GM12878 (cell line): ENCODE data around the gene TMEM181. TPM values are rescaled to one million over a fixed set of nuclear protein-coding genes. Genes with fewer than 3 reads are reported as not detected.

ENCODE experiments used
- ATAC-seq: fragments of 200-7000 bp; cut with Tn5 transposase; 3 replicates; pipeline ENCODE4 v1.9.1; 2020; ENCODE audit warnings: mild to moderate bottlenecking, moderate library complexity
- BruUV-seq: library from RNA; stranded (reverse); fragments of 400-500 nt; replicated peaks from 2 replicates; lab custom pipeline; 2021; lab: Mats Ljungman, UMichigan
- CTCF ChIA-PET: fragments of 300-600 bp; sonication (Branson Sonifier 250); formaldehyde crosslinking; extraction: SDS; loops from one replicate; lab custom pipeline; 2021; ENCODE audit warnings: inconsistent platforms; lab: Yijun Ruan, JAX
- POLR2A ChIA-PET: fragments of 350-600 bp; formaldehyde crosslinking; extraction: SDS; loops from one replicate; lab custom pipeline; 2021; ENCODE audit warnings: inconsistent platforms; lab: Charles Lee
- RAD21 ChIA-PET: fragments of 300-600 bp; sonication (Branson Sonifier 250); formaldehyde crosslinking; loops from one replicate; lab custom pipeline; 2023; ENCODE audit warnings: antibody characterized with exemption; ENCODE audit not compliant: unreplicated experiment; lab: Charles Lee
- SMC1A ChIA-PET: fragments of 300-600 bp; sonication (Branson Sonifier 250); formaldehyde crosslinking; loops from one replicate; lab custom pipeline; 2023; ENCODE audit not compliant: unreplicated experiment, uncharacterized antibody; lab: Charles Lee
- DNase-seq: peaks from one replicate; pipeline ENCODE4 v3.0.0-alpha.2; 2011; ENCODE audit warnings: low read depth, low spot score
- FAIRE-seq: peaks from 3 replicates; lab custom pipeline; 2011; peaks lifted over from hg19 to GRCh38; lab: Jason Lieb, UNC
- H2AFZ ChIP-seq: 2 replicates; pipeline ENCODE4 v1.6.0; 2011; ENCODE audit warnings: low read depth, low read length, control low read depth; ENCODE audit not compliant: control insufficient read depth
- H3K27ac ChIP-seq: 2 replicates; pipeline ENCODE4 v1.5.1; 2011; ENCODE audit warnings: control low read depth; ENCODE audit not compliant: control insufficient read depth, insufficient read depth
- H3K27me3 ChIP-seq, 2 experiments: replicated peaks in 1 of 2; 2 replicates each; pipeline versions ENCODE4 v1.6.0 to v1.6.1; 2011; ENCODE audit warnings: low read length in 1 of 2; ENCODE audit not compliant: control insufficient read depth in 2 of 2, insufficient read depth in 2 of 2
- H3K36me3 ChIP-seq, 2 experiments: 2 replicates each; pipeline ENCODE4 v1.5.1; 2011; ENCODE audit warnings: low read length in 1 of 2; ENCODE audit not compliant: control insufficient read depth in 2 of 2, insufficient read depth in 2 of 2
- H3K4me1 ChIP-seq: 2 replicates; pipeline ENCODE4 v1.6.1; 2011; ENCODE audit warnings: mild to moderate bottlenecking, low read length, moderate library complexity, mixed read lengths; ENCODE audit not compliant: control insufficient read depth, insufficient read depth
- H3K4me2 ChIP-seq: 2 replicates; pipeline ENCODE4 v1.6.0; 2011; ENCODE audit warnings: control low read depth; ENCODE audit not compliant: control insufficient read depth, insufficient read depth
- H3K4me3 ChIP-seq: fragments of 200-600 bp; sonication (generic); 2 replicates; pipeline ENCODE4 v1.5.1; 2016
- H3K79me2 ChIP-seq: 2 replicates; pipeline ENCODE4 v1.6.0; 2011; ENCODE audit warnings: low read length; ENCODE audit not compliant: control insufficient read depth, insufficient read depth
- H3K9ac ChIP-seq: 2 replicates; pipeline ENCODE4 v1.8.0; 2011; ENCODE audit warnings: low read length, control low read depth, mixed read lengths; ENCODE audit not compliant: control insufficient read depth, insufficient read depth
- H3K9me3 ChIP-seq: replicated peaks from 3 replicates; pipeline ENCODE4 v1.5.1; 2011; ENCODE audit warnings: mild to moderate bottlenecking, low read length; ENCODE audit not compliant: control insufficient read depth, insufficient read depth
- H4K20me1 ChIP-seq: 2 replicates; pipeline ENCODE4 v1.6.0; 2011; ENCODE audit not compliant: control insufficient read depth, insufficient read depth
- BCL3 ChIP-seq: IDR thresholded peaks from 2 replicates; pipeline ENCODE4 v1.6.1; 2011; ENCODE audit warnings: borderline replicate concordance, low read depth, mild to moderate bottlenecking, moderate library complexity, low read length; ENCODE audit not compliant: insufficient read depth, poor library complexity, severe bottlenecking
- CUX1 ChIP-seq: IDR thresholded peaks from 2 replicates; pipeline ENCODE4 v1.6.1; 2012; ENCODE audit warnings: improper control_type of control experiment, low read depth, low read length; ENCODE audit not compliant: insufficient replicate concordance
- JUNB ChIP-seq: IDR thresholded peaks from 2 replicates; pipeline ENCODE4 v1.6.1; 2016; ENCODE audit warnings: antibody characterized with exemption, mild to moderate bottlenecking
- MTA2 ChIP-seq: fragments of 450-650 bp; IDR thresholded peaks from 2 replicates; pipeline ENCODE4 v1.6.1; 2016; ENCODE audit warnings: low read depth, mild to moderate bottlenecking, moderate library complexity
- NFXL1 ChIP-seq: fragments of 450-650 bp; IDR thresholded peaks from 2 replicates; pipeline ENCODE4 v1.6.1; 2017; ENCODE audit warnings: antibody characterized with exemption, mild to moderate bottlenecking, borderline replicate concordance
- POLR2A ChIP-seq: IDR thresholded peaks from 2 replicates; pipeline ENCODE4 v1.6.1; 2011; ENCODE audit warnings: low read depth, mild to moderate bottlenecking, low read length
- RUNX3 ChIP-seq: IDR thresholded peaks from 2 replicates; pipeline ENCODE4 v1.6.1; 2012; ENCODE audit warnings: low read length, inconsistent platforms
- SMAD1 ChIP-seq: fragments of 450-650 bp; IDR thresholded peaks from 2 replicates; pipeline ENCODE4 v1.6.1; 2018; ENCODE audit warnings: mild to moderate bottlenecking, low read depth; ENCODE audit not compliant: partially characterized antibody
- WGBS: methylation state at CpG from one replicate; pipeline ENCODE4 v1.1.6; 2016; ENCODE audit warnings: low lambda C conversion rate; ENCODE audit not compliant: insufficient replicate concordance, insufficient coverage; ENCODE audit errors: missing lambda C conversion rate; 5-methylcytosine and 5-hydroxymethylcytosine counted together
- in situ Hi-C: fragments of 300-500 bp; cut with MboI; formaldehyde crosslinking; loops from 9 replicates; pipeline ENCODE4 v1.14.3; 2018; ENCODE audit warnings: mixed read lengths
- intact Hi-C: fragments of 100-400 bp; cut with micrococcal nuclease; formaldehyde crosslinking; loops from one replicate; pipeline ENCODE4 v1.14.2; 2022; ENCODE audit not compliant: unreplicated experiment
- polyA plus RNA-seq, 11 experiments: library from polyadenylated mRNA; depleted of rRNA in 4 of 11; unstranded in 6 of 11; stranded (reverse) in 5 of 11; fragments of >200 nt; fragmentation: Nextera tagmentation in 4 of 11; fragmentation: Illumina TruSeq in 1 of 11; extraction: Ambion mirVana in 4 of 11; extraction: Trizol in 1 of 11; gene quantifications; 1 replicate in 1 of 11; 2 replicates in 10 of 11; pipeline versions ENCODE4 v1.2.1 to v1.2.3, GENCODE V29; 2011 to 2016; ENCODE audit warnings: inconsistent platforms in 2 of 11, missing spikeins in 2 of 11, low read depth in 1 of 11
- total RNA-seq, 4 experiments: library from RNA; depleted of rRNA in 3 of 4; stranded (reverse); fragments of >200 nt in 3 of 4; fragmentation: Illumina TruSeq in 1 of 4; extraction: Trizol in 1 of 4; gene quantifications; 2 replicates each; pipeline versions ENCODE4 v1.2.1 to v1.2.3, GENCODE V29; 2013 to 2021

TMEM181 gene
- total and polyA plus RNA-seq, 10 of the 15 experiments (the other 5 are each of a cell fraction or from before 2014, with no cell fraction given): 1.5 to 7.9 (median 5.2) TPM

- no TSS peak for BruUV-seq
- no peak for ATAC-seq
Measured at GRCh38 chr6:158677906-158678578, 118.2 kb downstream of the TMEM181 start.

GRCh38 chr6:158680015-158680414 is 120.1 kb downstream of the TMEM181 start:
- Histone ChIP-seq H3K36me3 (no peaks in the 10 kb centered on the region), H4K20me1 (no peaks in the 10 kb centered on the region), H3K9ac (no peak overlapping the region), H3K27me3 (no peaks in the 10 kb centered on the region), H3K4me2 (no peak overlapping the region), H3K27ac (no peak overlapping the region), H3K79me2 (no peaks in the 10 kb centered on the region), H3K4me1 (no peaks in the 10 kb centered on the region), H2AFZ (no peak overlapping the region), H3K9me3 (no peaks in the 10 kb centered on the region; the same call in 2 of the 3 replicates), H3K4me3 (no peak overlapping the region)
- 100% methylated on average over 2 of the region's 2 CpGs for WGBS
- in situ Hi-C loops: no loop called here
- TF ChIP-seq POLR2A: no peak
- no peak for TF ChIP-seq CUX1
- TF ChIP-seq BCL3: no peak
- no peak for TF ChIP-seq JUNB
- ATAC-seq: no peak
- ChIA-PET SMC1A (interaction anchor here (0.6 to 2.5 kb wide), 3 partner anchors 11 to 532 kb away, joined by 3 to 13 read pairs (median 3); no protein-coding TSS in a partner anchor), POLR2A (interaction anchor here (0.6 kb wide), 2 partner anchors 32 to 166 kb away, joined by 3 to 5 read pairs; no protein-coding TSS in a partner anchor), RAD21 (no interaction called here), CTCF (interaction anchor here (0.9 to 1.7 kb wide), 3 partner anchors 11 to 459 kb away, joined by 4 to 8 read pairs (median 5); no protein-coding TSS in a partner anchor)
- no peak for DNase-seq
- no peak for FAIRE-seq
- BruUV-seq: no TSS peak
- intact Hi-C loops: no loop called here

More at GRCh38 chr6:158677906-158678578, 118.2 kb downstream of the TMEM181 start:
- intact Hi-C loops (no loop called here), in situ Hi-C loops (no loop called here)
- Histone ChIP-seq H3K36me3 (no peaks in the 10 kb centered on the region; a peak in 1 of 4 replicates), H2AFZ (no peak overlapping the region), H3K79me2 (no peaks in the 10 kb centered on the region), H3K27ac (no peak overlapping the region), H3K4me1 (no peaks in the 10 kb centered on the region), H3K9ac (no peak overlapping the region), H3K9me3 (no peaks in the 10 kb centered on the region; the same call in 2 of the 3 replicates), H3K4me3 (no peak overlapping the region), H3K4me2 (no peak overlapping the region), H4K20me1 (no peaks in the 10 kb centered on the region), H3K27me3 (no peaks in the 10 kb centered on the region)
- TF ChIP-seq SMAD1: no peak
- no peak for TF ChIP-seq RUNX3
- TF ChIP-seq MTA2: no peak
- no peak for TF ChIP-seq NFXL1
- 86% methylated on average over 11 of the region's 11 CpGs for WGBS
- FAIRE-seq: no peak
- DNase-seq: no peak
- ChIA-PET SMC1A (no interaction called here), RAD21 (no interaction called here), POLR2A (interaction anchor here (0.5 to 0.7 kb wide), 2 partner anchors 105 to 1020 kb away, joined by 3 to 4 read pairs; no protein-coding TSS in a partner anchor), CTCF (interaction anchor here (0.6 to 1.5 kb wide), 3 partner anchors 14 to 607 kb away, joined by 3 to 5 read pairs (median 4); no protein-coding TSS in a partner anchor)
